ENCODE measurements around the gene NYAP1.

DNA sequence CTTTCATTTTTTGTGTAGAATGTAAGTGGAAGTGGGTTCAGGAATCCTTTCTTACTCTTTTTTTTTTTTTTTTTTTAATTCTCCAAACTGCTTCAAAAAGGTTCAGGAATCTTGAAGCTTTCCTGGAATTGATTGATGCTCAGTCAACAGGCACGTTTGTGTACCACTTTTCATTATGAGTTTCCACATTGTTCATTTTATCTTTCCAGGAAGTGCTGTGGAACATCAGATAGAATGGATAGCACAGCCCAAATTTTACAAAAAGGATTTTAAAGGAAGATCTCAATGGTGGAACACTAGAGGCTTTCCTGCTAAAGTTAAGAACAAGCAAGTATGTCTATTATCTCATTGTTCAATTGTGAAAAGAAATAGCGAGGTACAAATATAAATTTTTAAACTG is 45.6 kb upstream of the NYAP1 start:
- TF ChIP-seq POLR2A (IDR thresholded peaks at IDR 0.05) = no peak
- TF ChIP-seq, protein P1, sequence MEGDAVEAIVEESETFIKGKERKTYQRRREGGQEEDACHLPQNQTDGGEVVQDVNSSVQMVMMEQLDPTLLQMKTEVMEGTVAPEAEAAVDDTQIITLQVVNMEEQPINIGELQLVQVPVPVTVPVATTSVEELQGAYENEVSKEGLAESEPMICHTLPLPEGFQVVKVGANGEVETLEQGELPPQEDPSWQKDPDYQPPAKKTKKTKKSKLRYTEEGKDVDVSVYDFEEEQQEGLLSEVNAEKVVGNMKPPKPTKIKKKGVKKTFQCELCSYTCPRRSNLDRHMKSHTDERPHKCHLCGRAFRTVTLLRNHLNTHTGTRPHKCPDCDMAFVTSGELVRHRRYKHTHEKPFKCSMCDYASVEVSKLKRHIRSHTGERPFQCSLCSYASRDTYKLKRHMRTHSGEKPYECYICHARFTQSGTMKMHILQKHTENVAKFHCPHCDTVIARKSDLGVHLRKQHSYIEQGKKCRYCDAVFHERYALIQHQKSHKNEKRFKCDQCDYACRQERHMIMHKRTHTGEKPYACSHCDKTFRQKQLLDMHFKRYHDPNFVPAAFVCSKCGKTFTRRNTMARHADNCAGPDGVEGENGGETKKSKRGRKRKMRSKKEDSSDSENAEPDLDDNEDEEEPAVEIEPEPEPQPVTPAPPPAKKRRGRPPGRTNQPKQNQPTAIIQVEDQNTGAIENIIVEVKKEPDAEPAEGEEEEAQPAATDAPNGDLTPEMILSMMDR (IDR thresholded peaks at IDR 0.05) = no peak
- TF ChIP-seq POLR2AphosphoS5 (IDR thresholded peaks at IDR 0.05) = no peak
- TF ChIP-seq EP300 (IDR thresholded peaks at IDR 0.05) = no peak

Data from upper lobe of left lung (tissue), 4 donors.